ENCODE measurements around the gene SLC36A1.

DNA sequence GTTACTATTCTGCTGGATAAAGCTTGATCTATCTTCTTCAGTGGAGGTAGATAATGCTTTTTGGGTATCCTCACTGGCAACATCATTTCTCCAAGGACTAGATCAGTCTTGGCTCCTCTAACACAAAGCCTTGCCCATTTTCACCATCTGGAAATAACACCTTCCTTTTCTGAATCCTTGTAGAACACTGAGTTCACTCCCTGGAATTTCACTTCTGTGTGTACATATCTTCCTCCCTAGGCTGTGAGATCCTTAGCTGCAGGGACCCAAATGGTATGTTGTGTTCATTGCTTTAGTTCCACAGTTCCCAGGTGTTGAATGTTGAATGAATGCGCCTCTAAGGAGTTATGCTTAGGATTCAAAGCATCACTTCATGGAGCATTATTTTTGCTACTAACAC lies 16.7 kb upstream of the SLC36A1 start:
- TF ChIP-seq CTCF (IDR thresholded peaks at IDR 0.05), result no peak
- TF ChIP-seq POLR2A (IDR thresholded peaks at IDR 0.05), result no peak

Measured in thyroid gland (tissue), 4 donors.